Keratinocyte (primary cell): Measurements from ENCODE around the gene GRM5.

Experiments used
- CTCF ChIP-seq, 3 experiments: IDR thresholded peaks in 1 of 3; conservative IDR thresholded peaks in 1 of 3; optimal IDR thresholded peaks in 1 of 3; 2 replicates in 2 of 3; 3 replicates in 1 of 3; pipeline versions ENCODE3 to v1.5.1; 2011; ENCODE audit warnings: low read length in 3 of 3, mild to moderate bottlenecking in 3 of 3, moderate library complexity in 2 of 3, control low read depth in 1 of 3, inconsistent platforms in 1 of 3; ENCODE audit not compliant: insufficient read depth in 2 of 3; ENCODE audit errors: extremely low read depth in 1 of 3
- EZH2 ChIP-seq: IDR thresholded peaks from one replicate; pipeline ENCODE4 v1.6.1; 2012; ENCODE audit warnings: inconsistent platforms, mild to moderate bottlenecking, low read length, moderate library complexity

DNA sequence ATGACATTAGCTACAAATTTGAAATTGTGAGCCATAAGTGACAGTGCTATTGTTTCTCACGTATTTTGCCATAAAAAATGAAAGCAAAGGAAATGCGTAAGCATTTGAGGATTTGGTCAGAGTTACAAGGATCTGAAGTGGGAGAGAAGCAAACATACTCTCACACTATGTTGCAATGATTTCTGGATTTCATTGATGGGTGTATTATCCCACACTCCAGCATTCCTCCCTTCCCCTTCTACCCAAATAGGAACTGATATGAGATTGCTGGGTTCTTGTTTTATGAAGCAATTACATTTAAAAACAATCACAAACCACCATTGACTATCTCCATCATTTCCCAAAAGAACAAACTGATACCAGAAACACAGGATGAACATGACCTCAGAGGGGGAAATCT, 414.2 kb downstream of the GRM5 start:
- TF ChIP-seq EZH2 (no peak), CTCF (optimal IDR thresholded peaks at IDR 0.05 in 1 of 3, IDR thresholded peaks at IDR 0.05 in 1 of 3, conservative IDR thresholded peaks at IDR 0.05 in 1 of 3; ENCODE audit: extremely low read depth in 1 of 3, insufficient read depth in 2 of 3, low read length in 3 of 3) (no peak)
